ENCODE data around the gene SNW1.

SNW1 gene

GRCh38 chr14:77805706-77806105 lies 44.8 kb upstream of the SNW1 start:
- Histone ChIP-seq H3K4me3 (ENCODE audit: low read depth, low read length) (no peak overlapping the region), H3K36me3 (ENCODE audit: control insufficient read depth in 2 of 2, insufficient read depth in 1 of 2, low read length in 2 of 2) (no peaks in the 10 kb centered on the region; a peak in 1 of 3 replicates), H3K4me1 (ENCODE audit: control insufficient read depth, insufficient read depth, low read length) (no peaks in the 10 kb centered on the region), H3K27ac (ENCODE audit: extremely low read depth, low read depth, low read length) (no peak overlapping the region), H3K9me3 (ENCODE audit: control insufficient read depth, insufficient read depth, low read depth, low read length) (no peaks in the 10 kb centered on the region)
- ChIA-PET CTCF (interaction anchor here (0.6 kb wide), 1 partner anchor 78 kb away, joined by 3 read pairs; no protein-coding TSS in a partner anchor), POLR2A (no interaction called here)
- TF ChIP-seq ZNF416 (tag by site-specific recombination; IDR thresholded peaks at IDR 0.05): no peak
- TF ChIP-seq, protein P1, sequence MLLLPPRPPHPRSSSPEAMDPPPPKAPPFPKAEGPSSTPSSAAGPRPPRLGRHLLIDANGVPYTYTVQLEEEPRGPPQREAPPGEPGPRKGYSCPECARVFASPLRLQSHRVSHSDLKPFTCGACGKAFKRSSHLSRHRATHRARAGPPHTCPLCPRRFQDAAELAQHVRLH (tag by site-specific recombination; IDR thresholded peaks at IDR 0.05): no peak
- TF ChIP-seq ZNF148 (tag by site-specific recombination; IDR thresholded peaks at IDR 0.05; ENCODE audit: borderline replicate concordance): no peak
- TF ChIP-seq ZNF777 (tag by site-specific recombination; IDR thresholded peaks at IDR 0.05; ENCODE audit: borderline replicate concordance): no peak
- TF ChIP-seq ZNF707 (tag by site-specific recombination; IDR thresholded peaks at IDR 0.05): no peak
- TF ChIP-seq ZNF350 (tag by site-specific recombination; IDR thresholded peaks at IDR 0.05): no peak
- TF ChIP-seq ZNF704 (tag by site-specific recombination; IDR thresholded peaks at IDR 0.05): no peak
- no peak for TF ChIP-seq ZNF138 (tag by site-specific recombination; IDR thresholded peaks at IDR 0.05; ENCODE audit: borderline replicate concordance)
- no peak for TF ChIP-seq ZNF664 (tag by site-specific recombination; IDR thresholded peaks at IDR 0.05)
- TF ChIP-seq, protein P2, sequence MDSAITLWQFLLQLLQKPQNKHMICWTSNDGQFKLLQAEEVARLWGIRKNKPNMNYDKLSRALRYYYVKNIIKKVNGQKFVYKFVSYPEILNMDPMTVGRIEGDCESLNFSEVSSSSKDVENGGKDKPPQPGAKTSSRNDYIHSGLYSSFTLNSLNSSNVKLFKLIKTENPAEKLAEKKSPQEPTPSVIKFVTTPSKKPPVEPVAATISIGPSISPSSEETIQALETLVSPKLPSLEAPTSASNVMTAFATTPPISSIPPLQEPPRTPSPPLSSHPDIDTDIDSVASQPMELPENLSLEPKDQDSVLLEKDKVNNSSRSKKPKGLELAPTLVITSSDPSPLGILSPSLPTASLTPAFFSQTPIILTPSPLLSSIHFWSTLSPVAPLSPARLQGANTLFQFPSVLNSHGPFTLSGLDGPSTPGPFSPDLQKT (IDR thresholded peaks at IDR 0.05; ENCODE audit: borderline replicate concordance, low read depth, low read length): no peak
- TF ChIP-seq ZNF404 (tag by site-specific recombination; IDR thresholded peaks at IDR 0.05): no peak
- TF ChIP-seq SCRT1 (tag by site-specific recombination; IDR thresholded peaks at IDR 0.05; ENCODE audit: borderline replicate concordance): no peak
- TF ChIP-seq ZNF747 (tag by site-specific recombination; IDR thresholded peaks at IDR 0.05): no peak
- no peak for TF ChIP-seq ZIC2 (tag by site-specific recombination; IDR thresholded peaks at IDR 0.05)
- TF ChIP-seq ZNF223 (tag by site-specific recombination; IDR thresholded peaks at IDR 0.05): no peak
- no peak for TF ChIP-seq ZNF175 (tag by site-specific recombination; IDR thresholded peaks at IDR 0.05)
- no peak for TF ChIP-seq YY2 (tag by site-specific recombination; IDR thresholded peaks at IDR 0.05)
- no peak for TF ChIP-seq ZFP41 (tag by site-specific recombination; IDR thresholded peaks at IDR 0.05; ENCODE audit: borderline replicate concordance)
- no peak for TF ChIP-seq ZNF510 (tag by site-specific recombination; IDR thresholded peaks at IDR 0.05; ENCODE audit: insufficient replicate concordance)

GRCh38 chr14:77804592-77804991 lies 43.6 kb upstream of the SNW1 start:
- H3K4me1 ChIP-seq (ENCODE audit: control insufficient read depth, insufficient read depth, low read length): no peaks in the 10 kb centered on the region
- no peaks in the 10 kb centered on the region; a peak in 1 of 3 replicates for H3K36me3 ChIP-seq (ENCODE audit: control insufficient read depth in 2 of 2, insufficient read depth in 1 of 2, low read length in 2 of 2)
- H3K9me3 ChIP-seq (ENCODE audit: control insufficient read depth, insufficient read depth, low read depth, low read length): no peaks in the 10 kb centered on the region
- ChIA-PET CTCF (no interaction called here), POLR2A (interaction anchor here (0.6 kb wide), 1 partner anchor 978 kb away, joined by 5 read pairs; no protein-coding TSS in a partner anchor)
- no peak for TF ChIP-seq ZNF585B (tag by site-specific recombination; IDR thresholded peaks at IDR 0.05)
- TF ChIP-seq ZNF521 (tag by site-specific recombination; IDR thresholded peaks at IDR 0.05): no peak
- TF ChIP-seq ZNF707 (tag by site-specific recombination; IDR thresholded peaks at IDR 0.05): no peak
- TF ChIP-seq, protein P3, sequence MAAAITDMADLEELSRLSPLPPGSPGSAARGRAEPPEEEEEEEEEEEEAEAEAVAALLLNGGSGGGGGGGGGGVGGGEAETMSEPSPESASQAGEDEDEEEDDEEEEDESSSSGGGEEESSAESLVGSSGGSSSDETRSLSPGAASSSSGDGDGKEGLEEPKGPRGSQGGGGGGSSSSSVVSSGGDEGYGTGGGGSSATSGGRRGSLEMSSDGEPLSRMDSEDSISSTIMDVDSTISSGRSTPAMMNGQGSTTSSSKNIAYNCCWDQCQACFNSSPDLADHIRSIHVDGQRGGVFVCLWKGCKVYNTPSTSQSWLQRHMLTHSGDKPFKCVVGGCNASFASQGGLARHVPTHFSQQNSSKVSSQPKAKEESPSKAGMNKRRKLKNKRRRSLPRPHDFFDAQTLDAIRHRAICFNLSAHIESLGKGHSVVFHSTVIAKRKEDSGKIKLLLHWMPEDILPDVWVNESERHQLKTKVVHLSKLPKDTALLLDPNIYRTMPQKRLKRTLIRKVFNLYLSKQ (tag by site-specific recombination; IDR thresholded peaks at IDR 0.05; ENCODE audit: borderline replicate concordance): no peak
- TF ChIP-seq ZNF10 (tag by site-specific recombination; IDR thresholded peaks at IDR 0.05): no peak
- no peak for TF ChIP-seq ZNF701 (tag by site-specific recombination; IDR thresholded peaks at IDR 0.05)
- no peak for TF ChIP-seq ZNF146 (tag by site-specific recombination; IDR thresholded peaks at IDR 0.05)
- TF ChIP-seq ZNF600 (tag by site-specific recombination; IDR thresholded peaks at IDR 0.05): no peak
- no peak for TF ChIP-seq ZNF747 (tag by site-specific recombination; IDR thresholded peaks at IDR 0.05)
- TF ChIP-seq ZNF529 (tag by site-specific recombination; IDR thresholded peaks at IDR 0.05; ENCODE audit: insufficient replicate concordance): no peak
- no peak for TF ChIP-seq GLI2 (tag by site-specific recombination; IDR thresholded peaks at IDR 0.05; ENCODE audit: borderline replicate concordance, low read depth)
- no peak for TF ChIP-seq ZNF48 (tag by site-specific recombination; IDR thresholded peaks at IDR 0.05)
- no peak overlapping the region for H3K4me3 ChIP-seq (ENCODE audit: low read depth, low read length)
- no peak overlapping the region for H3K27ac ChIP-seq (ENCODE audit: extremely low read depth, low read depth, low read length)
